GM21529 (cell line): ENCODE results near the gene EIPR1.
"Not testable (repeated sequence)": the region's sequence is repeated elsewhere in the genome, so short reads cannot be mapped to it uniquely, and the experiment has no call there.

Experiments used
- ATAC-seq: cut with Tn5 transposase; IDR thresholded peaks from one replicate; pipeline ENCODE4 v1.9.1; 2021; ENCODE audit not compliant: unreplicated experiment

Gene EIPR1

GRCh38 chr2:3198671-3199192 lies 178.9 kb downstream of the EIPR1 start:
- not testable (repeated sequence) for ATAC-seq

GRCh38 chr2:3198119-3198518 lies 179.5 kb downstream of the EIPR1 start:
- ATAC-seq, result peak; percentile 80

GRCh38 chr2:3197308-3197707 lies 180.3 kb downstream of the EIPR1 start:
- ATAC-seq, result no peak

GRCh38 chr2:3196716-3197115 lies 180.9 kb downstream of the EIPR1 start:
- no peak for ATAC-seq

- no peak for ATAC-seq
These were observed 181.8 kb downstream of the EIPR1 start for GRCh38 chr2:3195641-3196476.

- ATAC-seq, result no peak
These were observed 182.8 kb downstream of the EIPR1 start for GRCh38 chr2:3194828-3195227.

GRCh38 chr2:3193443-3194330 lies 183.9 kb downstream of the EIPR1 start:
- ATAC-seq, result no peak

GRCh38 chr2:3192920-3193319 lies 184.7 kb downstream of the EIPR1 start:
- ATAC-seq, result no peak

GRCh38 chr2:3192281-3192818 lies 185.3 kb downstream of the EIPR1 start:
- no peak for ATAC-seq

- no peak for ATAC-seq
These were observed 187.7 kb downstream of the EIPR1 start for GRCh38 chr2:3189961-3190360.

- no peak for ATAC-seq
These were observed 188.5 kb downstream of the EIPR1 start for GRCh38 chr2:3189076-3189591.

- ATAC-seq, result no peak
These were observed 189.1 kb downstream of the EIPR1 start for GRCh38 chr2:3188405-3188946.

- no peak for ATAC-seq
These were observed 190.2 kb downstream of the EIPR1 start for GRCh38 chr2:3187467-3187866.

- no peak for ATAC-seq
These were observed 190.9 kb downstream of the EIPR1 start for GRCh38 chr2:3186766-3187165.

- ATAC-seq, result no peak
These were observed 191.7 kb downstream of the EIPR1 start for GRCh38 chr2:3185910-3186309.

GRCh38 chr2:3185256-3185655 lies 192.4 kb downstream of the EIPR1 start:
- no peak for ATAC-seq

GRCh38 chr2:3184167-3184566 lies 193.5 kb downstream of the EIPR1 start:
- no peak for ATAC-seq

- no peak for ATAC-seq
These were observed 193.9 kb downstream of the EIPR1 start for GRCh38 chr2:3183766-3184165.

- ATAC-seq, result no peak
These were observed 194.8 kb downstream of the EIPR1 start for GRCh38 chr2:3182848-3183247.

GRCh38 chr2:3181416-3182010 lies 196.1 kb downstream of the EIPR1 start:
- ATAC-seq, result no peak

- not testable (repeated sequence) for ATAC-seq
These were observed 196.8 kb downstream of the EIPR1 start for GRCh38 chr2:3180909-3181221.
